Liver (tissue), 9 donors: Measurements from ENCODE around the gene PTCD2. TPM values are rescaled to one million over a fixed set of nuclear protein-coding genes. Genes with fewer than 3 reads are reported as not detected.
A peak's percentile ranks its signal among the peaks of the same experiment; 100 is the strongest.
"Not testable (repeated sequence)": the region's sequence is repeated elsewhere in the genome, so short reads cannot be mapped to it uniquely, and the experiment has no call there.

Source experiments
- DNase-seq: peaks from one replicate; pipeline ENCODE4 v3.0.0-alpha.2; 2017; ENCODE audit warnings: low spot score
- H3K27ac ChIP-seq, 2 donors: one replicate each; pipeline ENCODE4 v1.7.0; 2013; ENCODE audit warnings: inconsistent platforms in 2 of 2, low read length in 2 of 2, control low read depth in 1 of 2, low read depth in 1 of 2, mild to moderate bottlenecking in 1 of 2
- H3K27me3 ChIP-seq, 4 donors: one replicate each; pipeline versions ENCODE4 v1.6.1 to v1.7.0; 2013; ENCODE audit warnings: low read length in 3 of 4, inconsistent platforms in 1 of 4, mild to moderate bottlenecking in 1 of 4, moderate library complexity in 1 of 4; ENCODE audit not compliant: control insufficient read depth in 4 of 4, insufficient read depth in 4 of 4
- H3K36me3 ChIP-seq, 4 donors: one replicate each; pipeline versions ENCODE4 v1.6.1 to v1.7.0; 2013; ENCODE audit warnings: low read length in 3 of 4, mild to moderate bottlenecking in 3 of 4, low read depth in 1 of 4, moderate library complexity in 1 of 4; ENCODE audit not compliant: control insufficient read depth in 4 of 4, insufficient read depth in 3 of 4
- H3K4me1 ChIP-seq, 4 donors: one replicate each; pipeline versions ENCODE4 v1.6.1 to v1.7.0; 2013; ENCODE audit warnings: low read length in 3 of 4, mild to moderate bottlenecking in 3 of 4, moderate library complexity in 1 of 4; ENCODE audit not compliant: control insufficient read depth in 4 of 4, insufficient read depth in 4 of 4
- H3K4me3 ChIP-seq, 3 donors: one replicate each; pipeline versions ENCODE4 v1.6.1 to v1.7.0; 2013; ENCODE audit warnings: low read length in 3 of 3, control low read depth in 1 of 3, low read depth in 1 of 3, mild to moderate bottlenecking in 1 of 3
- H3K9ac ChIP-seq, 2 donors: one replicate each; pipeline ENCODE4 v1.7.0; 2013; ENCODE audit warnings: low read length in 2 of 2, mild to moderate bottlenecking in 2 of 2, moderate library complexity in 2 of 2, control low read depth in 1 of 2, low read depth in 1 of 2
- H3K9me3 ChIP-seq, 4 donors: one replicate each; pipeline versions ENCODE4 v1.6.1 to v1.7.0; 2013; ENCODE audit warnings: low read length in 3 of 4; ENCODE audit not compliant: control insufficient read depth in 4 of 4
- EGR1 ChIP-seq, 2 donors: IDR thresholded peaks; 2 replicates each; pipeline ENCODE4 v1.6.1; 2016 to 2018; ENCODE audit warnings: antibody characterized with exemption in 2 of 2, low read depth in 2 of 2
- FOXA2 ChIP-seq: IDR thresholded peaks from 2 replicates; pipeline ENCODE4 v1.6.1; 2016; ENCODE audit warnings: antibody characterized with exemption
- HNF4G ChIP-seq: IDR thresholded peaks from 2 replicates; pipeline ENCODE4 v1.6.1; 2016; ENCODE audit warnings: antibody characterized with exemption
- NR2F2 ChIP-seq: IDR thresholded peaks from 2 replicates; pipeline ENCODE4 v1.6.1; 2016; ENCODE audit warnings: antibody characterized with exemption
- RAD21 ChIP-seq, 2 donors: IDR thresholded peaks; 2 replicates each; pipeline ENCODE4 v1.6.1; 2016; ENCODE audit warnings: antibody characterized with exemption in 2 of 2, mild to moderate bottlenecking in 2 of 2
- REST ChIP-seq: IDR thresholded peaks from 2 replicates; pipeline ENCODE4 v1.6.1; 2016; ENCODE audit warnings: antibody characterized with exemption, mild to moderate bottlenecking
- RXRA ChIP-seq, 2 donors: IDR thresholded peaks; 2 replicates each; pipeline ENCODE4 v1.6.1; 2017 to 2018; ENCODE audit warnings: antibody characterized with exemption in 2 of 2, mild to moderate bottlenecking in 1 of 2
- SP1 ChIP-seq: IDR thresholded peaks from 2 replicates; pipeline ENCODE4 v1.6.1; 2018; ENCODE audit warnings: antibody characterized with exemption, mild to moderate bottlenecking
- TAF1 ChIP-seq: conservative IDR thresholded peaks from 2 replicates; pipeline ENCODE4 v1.6.1; 2016; ENCODE audit warnings: antibody characterized with exemption, mild to moderate bottlenecking
- WGBS: extraction: QIAGEN DNeasy Blood & Tissue Kit; methylation state at CpG from one replicate; pipeline ENCODE4 v1.1.7; 2013; 5-methylcytosine and 5-hydroxymethylcytosine counted together
- polyA plus RNA-seq, 2 donors: library from polyadenylated mRNA; stranded (reverse) in 1 of 2; unstranded in 1 of 2; fragments of 200-250 nt in 1 of 2; fragments of >200 nt in 1 of 2; fragmentation: Nextera tagmentation in 1 of 2; extraction: Ambion mirVana in 1 of 2; gene quantifications; one replicate each; pipeline versions ENCODE4 v1.2.1 to v1.2.3, GENCODE V29; 2013 to 2015
- total RNA-seq, 2 donors: library from RNA; depleted of rRNA; stranded (reverse); fragments of >200 nt; gene quantifications; one replicate each; pipeline ENCODE4 v1.2.3, GENCODE V29; 2014
- TF ChIP-seq, protein P1 (sequence below): fragments of 150-350 bp; IDR thresholded peaks from 2 replicates; pipeline ENCODE4 v1.5.1; 2017; ENCODE audit warnings: improper control_type of control experiment, low read depth, low read length; ENCODE audit not compliant: missing input control
- TF ChIP-seq, protein P2 (sequence below): IDR thresholded peaks from 2 replicates; pipeline ENCODE4 v1.6.1; 2016; ENCODE audit warnings: antibody characterized with exemption
- donor health status: healthy.
- donor health status: healthy.
- donor health status: healthy.
- donor health status: healthy.
- donor health status: healthy.

The PTCD2 gene
- total and polyA plus RNA-seq, 4 donors: 4.4 to 5.9 (median 5.2) TPM

- TF ChIP-seq EGR1 (IDR thresholded peaks at IDR 0.05; ENCODE audit: low read depth in 2 of 2): no peak
Measured at GRCh38 chr5:72313141-72313540, 7.0 kb upstream of the PTCD2 start (continued).

- no peaks in the 10 kb centered on the region for H3K27me3 ChIP-seq
- no peak for DNase-seq
- 73% methylated on average over 3 of the region's 3 CpGs for WGBS
- H3K27ac ChIP-seq: no peak overlapping the region
- H3K9me3 ChIP-seq: no peaks in the 10 kb centered on the region
- TF ChIP-seq EGR1 (IDR thresholded peaks at IDR 0.05; ENCODE audit: low read depth in 2 of 2) (no peak), RXRA (IDR thresholded peaks at IDR 0.05) (no peak), REST (no peak), SP1 (no peak), FOXA2 (no peak), RAD21 (IDR thresholded peaks at IDR 0.05) (peak in 1 of 2 donors; percentile 32), NR2F2 (no peak), HNF4G (no peak), TAF1 (no peak)
- TF ChIP-seq, protein P1, sequence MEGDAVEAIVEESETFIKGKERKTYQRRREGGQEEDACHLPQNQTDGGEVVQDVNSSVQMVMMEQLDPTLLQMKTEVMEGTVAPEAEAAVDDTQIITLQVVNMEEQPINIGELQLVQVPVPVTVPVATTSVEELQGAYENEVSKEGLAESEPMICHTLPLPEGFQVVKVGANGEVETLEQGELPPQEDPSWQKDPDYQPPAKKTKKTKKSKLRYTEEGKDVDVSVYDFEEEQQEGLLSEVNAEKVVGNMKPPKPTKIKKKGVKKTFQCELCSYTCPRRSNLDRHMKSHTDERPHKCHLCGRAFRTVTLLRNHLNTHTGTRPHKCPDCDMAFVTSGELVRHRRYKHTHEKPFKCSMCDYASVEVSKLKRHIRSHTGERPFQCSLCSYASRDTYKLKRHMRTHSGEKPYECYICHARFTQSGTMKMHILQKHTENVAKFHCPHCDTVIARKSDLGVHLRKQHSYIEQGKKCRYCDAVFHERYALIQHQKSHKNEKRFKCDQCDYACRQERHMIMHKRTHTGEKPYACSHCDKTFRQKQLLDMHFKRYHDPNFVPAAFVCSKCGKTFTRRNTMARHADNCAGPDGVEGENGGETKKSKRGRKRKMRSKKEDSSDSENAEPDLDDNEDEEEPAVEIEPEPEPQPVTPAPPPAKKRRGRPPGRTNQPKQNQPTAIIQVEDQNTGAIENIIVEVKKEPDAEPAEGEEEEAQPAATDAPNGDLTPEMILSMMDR: peak; percentile 14
- TF ChIP-seq, protein P2, sequence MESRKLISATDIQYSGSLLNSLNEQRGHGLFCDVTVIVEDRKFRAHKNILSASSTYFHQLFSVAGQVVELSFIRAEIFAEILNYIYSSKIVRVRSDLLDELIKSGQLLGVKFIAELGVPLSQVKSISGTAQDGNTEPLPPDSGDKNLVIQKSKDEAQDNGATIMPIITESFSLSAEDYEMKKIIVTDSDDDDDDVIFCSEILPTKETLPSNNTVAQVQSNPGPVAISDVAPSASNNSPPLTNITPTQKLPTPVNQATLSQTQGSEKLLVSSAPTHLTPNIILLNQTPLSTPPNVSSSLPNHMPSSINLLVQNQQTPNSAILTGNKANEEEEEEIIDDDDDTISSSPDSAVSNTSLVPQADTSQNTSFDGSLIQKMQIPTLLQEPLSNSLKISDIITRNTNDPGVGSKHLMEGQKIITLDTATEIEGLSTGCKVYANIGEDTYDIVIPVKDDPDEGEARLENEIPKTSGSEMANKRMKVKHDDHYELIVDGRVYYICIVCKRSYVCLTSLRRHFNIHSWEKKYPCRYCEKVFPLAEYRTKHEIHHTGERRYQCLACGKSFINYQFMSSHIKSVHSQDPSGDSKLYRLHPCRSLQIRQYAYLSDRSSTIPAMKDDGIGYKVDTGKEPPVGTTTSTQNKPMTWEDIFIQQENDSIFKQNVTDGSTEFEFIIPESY: no peak
- no peak overlapping the region for H3K9ac ChIP-seq
- peaks cover 3 to 23% (median 11%) of the 10 kb centered on the region in 4 donors for H3K36me3 ChIP-seq
- H3K4me1 ChIP-seq: peaks cover 0 to 15% (median 4%) of the 10 kb centered on the region in 4 donors
- no peak overlapping the region for H3K4me3 ChIP-seq
Measured at GRCh38 chr5:72314571-72315172, 5.5 kb upstream of the PTCD2 start.

- not testable (repeated sequence) for H3K9me3 ChIP-seq, H3K27me3 ChIP-seq, H3K36me3 ChIP-seq
- Histone ChIP-seq H3K4me1 (peaks cover 0 to 21% (median 5%) of the 10 kb centered on the region in 4 donors), H3K27ac (peak overlapping the region; percentile 68 to 73), H3K4me3 (peak overlapping the region; percentile 75 to 99 (median 97)), H3K9ac (peak overlapping the region; percentile 40 to 75)
- DNase-seq: peak; percentile 60
- 7% methylated on average over 28 of the region's 28 CpGs for WGBS
Measured at GRCh38 chr5:72319435-72319975, 668 bp upstream of the PTCD2 start.
